Prostate gland (tissue), 2 donors: ENCODE results near the gene CRYGN. TPM values are rescaled to one million over a fixed set of nuclear protein-coding genes. Genes with fewer than 3 reads are reported as not detected.

Source experiments
- DNase-seq: peaks from one replicate; pipeline ENCODE4 v3.0.0-alpha.2; 2019; ENCODE audit warnings: low spot score
- H3K27ac ChIP-seq, 2 donors: fragments of 200-600 bp; sonication (generic); 2 replicates each; pipeline ENCODE4 v1.5.1; 2017 to 2019
- H3K27me3 ChIP-seq: fragments of 200-600 bp; sonication (generic); replicated peaks from 2 replicates; pipeline ENCODE4 v1.5.1; 2019; ENCODE audit not compliant: insufficient read depth
- H3K36me3 ChIP-seq, 2 donors: fragments of 200-600 bp; sonication (generic); 1 replicate in 1 of 2; 2 replicates in 1 of 2; pipeline versions ENCODE4 v1.5.1 to v1.8.1; 2017 to 2019
- H3K4me1 ChIP-seq: fragments of 200-600 bp; sonication (generic); replicated peaks from 2 replicates; pipeline ENCODE4 v1.5.1; 2019
- H3K4me3 ChIP-seq, 2 donors: fragments of 200-600 bp; sonication (generic); 2 replicates each; pipeline ENCODE4 v1.5.1; 2017 to 2019
- H3K9me3 ChIP-seq: fragments of 200-600 bp; sonication (generic); 2 replicates; pipeline ENCODE4 v1.5.1; 2017
- CTCF ChIP-seq, 4 experiments: fragments of 200-600 bp in 2 of 4; fragments of 450-650 bp in 2 of 4; sonication (generic) in 2 of 4; IDR thresholded peaks; 1 replicate in 3 of 4; 2 replicates in 1 of 4; pipeline ENCODE4 v1.5.1; 2016 to 2019; ENCODE audit warnings: antibody characterized with exemption in 4 of 4, mild to moderate bottlenecking in 2 of 4, moderate library complexity in 2 of 4
- POLR2A ChIP-seq: fragments of 450-650 bp; IDR thresholded peaks from one replicate; pipeline ENCODE4 v1.6.1; 2016; ENCODE audit warnings: antibody characterized with exemption, mild to moderate bottlenecking
- POLR2AphosphoS5 ChIP-seq: sonication (generic); formaldehyde crosslinking; IDR thresholded peaks from one replicate; pipeline ENCODE4 v1.6.1; 2017; ENCODE audit warnings: antibody characterized with exemption
- WGBS: methylation state at CpG from one replicate; pipeline ENCODE4 v1.1.5; 2018; 5-methylcytosine and 5-hydroxymethylcytosine counted together
- intact Hi-C: fragments of 100-400 bp; cut with DNase I; formaldehyde crosslinking; loops from one replicate; pipeline ENCODE4 v1.14.2; 2022
- total RNA-seq, 2 donors: library from RNA; depleted of rRNA; stranded (reverse); fragments of >200 nt; gene quantifications; one replicate each; pipeline ENCODE4 v1.1.0, GENCODE V29; 2016

Gene CRYGN
- total RNA-seq, 2 donors from 2014 or later = not detected

DNA sequence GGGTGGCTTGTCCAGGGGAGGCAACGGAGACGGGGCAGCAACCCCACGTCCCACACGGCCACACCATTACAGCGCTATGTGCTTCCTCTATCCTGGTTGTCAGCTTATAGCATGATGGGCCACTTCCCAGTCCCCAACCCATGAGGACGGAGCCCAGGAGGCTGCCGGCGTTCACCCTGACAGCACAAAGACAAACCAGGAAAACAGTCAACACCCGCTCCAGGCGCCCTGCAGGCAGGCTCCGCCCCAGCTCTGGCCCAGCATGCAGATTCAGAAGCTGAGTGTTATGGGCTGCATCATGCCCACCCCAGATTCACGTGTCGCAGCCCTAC lies 44.9 kb downstream of the CRYGN start:
- no peak for DNase-seq
- TF ChIP-seq POLR2A (no peak), POLR2AphosphoS5 (no peak), CTCF (IDR thresholded peaks at IDR 0.05) (no peak)
- Histone ChIP-seq H3K27ac (no peak overlapping the region), H3K36me3 (no peaks in the 10 kb centered on the region), H3K4me3 (no peak overlapping the region), H3K9me3 (no peaks in the 10 kb centered on the region), H3K27me3 (no peaks in the 10 kb centered on the region), H3K4me1 (no peaks in the 10 kb centered on the region)
- 89% methylated on average over 13 of the region's 13 CpGs for WGBS
- intact Hi-C loops = no loop called here

- Histone ChIP-seq H3K27me3 (no peaks in the 10 kb centered on the region), H3K4me1 (no peaks in the 10 kb centered on the region), H3K36me3 (no peaks in the 10 kb centered on the region), H3K4me3 (no peak overlapping the region), H3K9me3 (no peaks in the 10 kb centered on the region), H3K27ac (no peak overlapping the region)
- WGBS = 91% methylated on average over 34 of the region's 35 CpGs
- no peak for DNase-seq
- TF ChIP-seq POLR2A = no peak
- TF ChIP-seq POLR2AphosphoS5 = no peak
- TF ChIP-seq CTCF (IDR thresholded peaks at IDR 0.05) = no peak
- intact Hi-C loops = no loop called here
Measured at GRCh38 chr7:151394076-151395035, 45.6 kb downstream of the CRYGN start.

DNA sequence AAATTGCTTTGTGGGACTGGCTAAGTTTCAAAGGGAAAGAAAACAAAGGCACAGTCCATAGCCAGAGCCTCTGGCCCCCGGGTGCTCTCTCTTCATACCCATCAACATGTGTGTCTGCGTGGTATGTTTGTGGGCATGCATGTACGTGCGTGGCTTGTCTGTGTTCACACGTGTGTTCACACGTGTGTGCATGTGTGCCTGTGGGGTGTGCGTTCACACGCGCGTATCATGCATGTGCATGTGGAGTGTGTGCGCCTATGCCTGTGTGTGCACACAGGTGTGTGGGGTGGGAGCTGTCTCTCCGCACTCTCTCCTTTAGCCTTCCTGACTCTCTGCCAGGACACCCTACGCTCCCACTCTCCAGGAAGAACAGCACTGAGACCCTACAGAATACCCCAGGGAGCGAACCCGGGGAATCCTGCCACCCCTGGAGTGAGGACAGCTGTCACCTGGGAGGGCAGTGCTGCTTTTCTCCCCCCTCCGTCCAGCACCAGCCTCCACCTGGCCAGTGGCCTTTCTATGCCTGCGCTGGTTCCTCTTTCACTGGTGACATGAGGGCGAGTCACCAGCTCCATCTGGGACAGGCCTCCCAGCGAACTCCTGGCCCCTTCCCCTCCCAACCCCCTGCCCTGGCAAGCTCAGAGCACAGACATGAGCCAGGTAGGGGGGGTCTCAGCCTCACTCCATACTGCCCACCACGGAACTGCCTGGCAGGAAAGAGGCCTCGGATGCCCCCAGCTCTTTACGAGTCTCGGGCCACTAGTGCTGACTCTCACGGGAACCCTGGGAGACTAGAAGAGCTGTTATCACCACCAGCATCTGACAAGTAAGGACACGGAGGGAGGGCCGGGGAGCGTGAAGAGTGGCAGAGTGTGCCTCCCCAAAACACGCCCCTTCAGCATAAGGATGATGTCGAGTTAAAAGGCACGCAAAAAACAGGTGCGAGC lies 46.6 kb downstream of the CRYGN start:
- no peaks in the 10 kb centered on the region for H3K36me3 ChIP-seq
- H3K27ac ChIP-seq = no peak overlapping the region
- no peak overlapping the region for H3K4me3 ChIP-seq
- intact Hi-C loops = no loop called here
- DNase-seq = no peak
- H3K27me3 ChIP-seq = no peaks in the 10 kb centered on the region
- 69% methylated on average over 31 of the region's 31 CpGs for WGBS
- H3K4me1 ChIP-seq = no peaks in the 10 kb centered on the region
- no peaks in the 10 kb centered on the region for H3K9me3 ChIP-seq
- TF ChIP-seq CTCF (IDR thresholded peaks at IDR 0.05) = no peak

DNA sequence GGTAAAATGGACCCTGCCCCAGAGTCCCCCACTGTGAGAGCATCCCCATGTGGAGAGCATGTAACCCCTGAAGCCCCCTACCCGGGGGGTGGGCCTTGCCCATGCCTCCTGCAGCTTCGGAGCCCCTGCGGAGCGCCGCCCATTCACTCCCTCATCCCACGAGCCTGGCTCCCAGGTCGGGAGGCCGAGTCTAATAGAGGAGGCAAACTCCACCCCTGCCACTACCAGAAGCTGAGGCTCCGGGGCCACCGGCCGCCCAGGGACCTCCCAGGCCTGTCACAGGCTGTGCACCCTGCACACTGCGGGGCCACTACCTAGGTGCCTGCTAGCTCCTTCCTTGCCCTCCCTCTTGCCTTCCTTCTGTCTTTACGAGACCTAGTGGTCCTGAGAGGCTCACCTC lies 47.5 kb downstream of the CRYGN start:
- H3K27me3 ChIP-seq = no peaks in the 10 kb centered on the region
- TF ChIP-seq CTCF (IDR thresholded peaks at IDR 0.05) (no peak), POLR2AphosphoS5 (no peak), POLR2A (no peak)
- H3K36me3 ChIP-seq = no peaks in the 10 kb centered on the region
- 92% methylated on average over 13 of the region's 13 CpGs for WGBS
- H3K4me1 ChIP-seq = no peaks in the 10 kb centered on the region
- H3K9me3 ChIP-seq = no peaks in the 10 kb centered on the region
- no peak for DNase-seq
- no peak overlapping the region for H3K27ac ChIP-seq
- intact Hi-C loops = no loop called here
- H3K4me3 ChIP-seq = no peak overlapping the region
